Thyroid gland (tissue), 4 donors: ENCODE measurements around the gene IRGC.

Experiments
- POLR2A ChIP-seq, 2 donors: fragments of 450-650 bp; IDR thresholded peaks; one replicate each; pipeline ENCODE4 v1.6.1; 2017; ENCODE audit warnings: antibody characterized with exemption in 2 of 2, mild to moderate bottlenecking in 2 of 2, moderate library complexity in 1 of 2
- TF ChIP-seq, protein P1 (sequence below), 6 experiments: fragments of 200-600 bp in 3 of 6; fragments of 450-650 bp in 3 of 6; sonication (generic) in 3 of 6; IDR thresholded peaks; one replicate each; pipeline ENCODE4 v1.5.1; 2016 to 2019; ENCODE audit warnings: antibody characterized with exemption in 6 of 6, mild to moderate bottlenecking in 2 of 6, inconsistent platforms in 1 of 6, moderate library complexity in 1 of 6

DNA sequence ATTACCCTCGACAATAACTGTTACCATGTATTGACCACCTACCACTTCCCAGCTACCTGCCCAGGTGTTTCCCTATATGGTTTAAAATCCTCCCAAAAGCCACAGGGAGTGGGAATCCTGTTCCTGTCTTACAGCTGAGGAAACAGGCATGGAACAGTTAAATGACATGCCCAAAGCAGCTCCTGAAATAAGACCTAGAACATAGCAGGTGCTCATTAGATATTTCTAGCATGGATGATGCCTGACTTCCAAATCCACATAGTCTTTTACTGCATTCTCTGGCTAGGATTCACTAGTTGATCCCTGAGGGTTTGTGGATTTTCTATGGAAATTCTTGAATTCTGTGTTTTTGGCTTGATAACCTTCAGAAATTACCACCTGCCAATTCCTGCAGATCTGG lies 51.9 kb downstream of the IRGC start:
- no peak for TF ChIP-seq POLR2A (IDR thresholded peaks at IDR 0.05)
- TF ChIP-seq, protein P1, sequence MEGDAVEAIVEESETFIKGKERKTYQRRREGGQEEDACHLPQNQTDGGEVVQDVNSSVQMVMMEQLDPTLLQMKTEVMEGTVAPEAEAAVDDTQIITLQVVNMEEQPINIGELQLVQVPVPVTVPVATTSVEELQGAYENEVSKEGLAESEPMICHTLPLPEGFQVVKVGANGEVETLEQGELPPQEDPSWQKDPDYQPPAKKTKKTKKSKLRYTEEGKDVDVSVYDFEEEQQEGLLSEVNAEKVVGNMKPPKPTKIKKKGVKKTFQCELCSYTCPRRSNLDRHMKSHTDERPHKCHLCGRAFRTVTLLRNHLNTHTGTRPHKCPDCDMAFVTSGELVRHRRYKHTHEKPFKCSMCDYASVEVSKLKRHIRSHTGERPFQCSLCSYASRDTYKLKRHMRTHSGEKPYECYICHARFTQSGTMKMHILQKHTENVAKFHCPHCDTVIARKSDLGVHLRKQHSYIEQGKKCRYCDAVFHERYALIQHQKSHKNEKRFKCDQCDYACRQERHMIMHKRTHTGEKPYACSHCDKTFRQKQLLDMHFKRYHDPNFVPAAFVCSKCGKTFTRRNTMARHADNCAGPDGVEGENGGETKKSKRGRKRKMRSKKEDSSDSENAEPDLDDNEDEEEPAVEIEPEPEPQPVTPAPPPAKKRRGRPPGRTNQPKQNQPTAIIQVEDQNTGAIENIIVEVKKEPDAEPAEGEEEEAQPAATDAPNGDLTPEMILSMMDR (IDR thresholded peaks at IDR 0.05): no peak
